NT2/D1 (cell line): ENCODE results near the gene RASD2.

Source experiments
- SUZ12 ChIP-seq: IDR thresholded peaks from 2 replicates; pipeline ENCODE4 v1.6.1; 2011; ENCODE audit not compliant: insufficient read length, insufficient read depth; ENCODE audit errors: extremely low read depth
- YY1 ChIP-seq: IDR thresholded peaks from 2 replicates; pipeline ENCODE4 v1.6.1; 2011; ENCODE audit not compliant: insufficient read length, insufficient read depth
- ZNF274 ChIP-seq: IDR thresholded peaks from 2 replicates; pipeline ENCODE4 v1.6.1; 2011; ENCODE audit warnings: mild to moderate bottlenecking, low read depth, low read length

GRCh38 chr22:35593071-35593890, 52.6 kb downstream of the RASD2 start:
- TF ChIP-seq YY1, result no peak
- TF ChIP-seq ZNF274, result no peak
- TF ChIP-seq SUZ12, result no peak
